ENCODE data around the gene AUTS2. TPM values are rescaled to one million over a fixed set of nuclear protein-coding genes. Genes with fewer than 3 reads are reported as not detected.

Gene AUTS2
- total RNA-seq, 1 experiment from 2014 or later, result not detected

DNA sequence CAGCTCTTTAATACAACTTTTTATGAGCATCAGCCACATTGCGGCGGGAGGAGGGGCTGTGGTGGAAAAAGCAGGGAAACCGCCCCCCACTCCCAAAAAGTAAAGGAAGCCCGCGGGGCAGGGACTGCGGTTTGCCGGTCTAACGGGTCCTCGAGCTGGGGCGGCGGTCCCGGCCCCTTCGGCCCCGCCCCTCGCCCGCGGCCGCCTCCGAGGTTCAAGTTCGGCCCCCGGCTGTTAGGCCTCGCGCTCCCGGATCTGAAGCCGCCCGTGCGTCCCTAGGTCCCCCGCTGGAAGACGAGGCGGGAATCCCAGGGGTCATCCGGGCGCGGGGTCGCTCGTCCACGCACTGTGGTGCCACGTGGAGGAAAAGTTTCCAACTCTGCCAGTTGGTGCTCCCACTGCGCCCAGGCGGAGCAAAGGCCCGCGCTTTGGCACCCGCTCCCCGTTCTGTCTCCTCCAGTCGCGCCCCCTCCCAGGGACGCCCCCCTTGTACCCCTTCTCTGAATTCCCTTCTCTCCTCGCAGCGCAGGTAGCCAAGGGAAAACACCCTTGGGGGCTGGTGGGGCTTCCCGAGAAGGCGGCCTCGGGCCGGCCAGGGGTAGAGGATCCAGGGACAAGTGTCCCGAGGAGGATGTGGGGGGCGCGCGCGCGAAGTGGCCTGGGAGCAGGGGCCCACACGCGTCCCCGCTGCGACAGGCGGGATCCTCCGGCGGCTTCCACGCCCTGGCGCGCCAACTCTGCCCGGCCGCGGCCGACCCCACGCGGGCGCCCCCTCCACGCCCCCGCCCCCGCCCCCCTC lies 798 bp upstream of the AUTS2 start:
- Mint-ChIP-seq H3K36me3 (ENCODE audit: insufficient read depth, unreplicated experiment) (no peaks in the 10 kb centered on the region), H3K27me3 (ENCODE audit: unreplicated experiment) (no peaks in the 10 kb centered on the region), H3K4me3 (ENCODE audit: low read depth, unreplicated experiment) (no peak overlapping the region), H3K9me3 (ENCODE audit: low read depth, unreplicated experiment) (no peaks in the 10 kb centered on the region), H3K4me1 (ENCODE audit: low read depth, unreplicated experiment) (no peaks in the 10 kb centered on the region), H3K27ac (ENCODE audit: unreplicated experiment) (no peak overlapping the region)
- intact Hi-C loops (cut with micrococcal nuclease; ENCODE audit: unreplicated experiment), result no loop called here
- TF ChIP-seq, protein P1, sequence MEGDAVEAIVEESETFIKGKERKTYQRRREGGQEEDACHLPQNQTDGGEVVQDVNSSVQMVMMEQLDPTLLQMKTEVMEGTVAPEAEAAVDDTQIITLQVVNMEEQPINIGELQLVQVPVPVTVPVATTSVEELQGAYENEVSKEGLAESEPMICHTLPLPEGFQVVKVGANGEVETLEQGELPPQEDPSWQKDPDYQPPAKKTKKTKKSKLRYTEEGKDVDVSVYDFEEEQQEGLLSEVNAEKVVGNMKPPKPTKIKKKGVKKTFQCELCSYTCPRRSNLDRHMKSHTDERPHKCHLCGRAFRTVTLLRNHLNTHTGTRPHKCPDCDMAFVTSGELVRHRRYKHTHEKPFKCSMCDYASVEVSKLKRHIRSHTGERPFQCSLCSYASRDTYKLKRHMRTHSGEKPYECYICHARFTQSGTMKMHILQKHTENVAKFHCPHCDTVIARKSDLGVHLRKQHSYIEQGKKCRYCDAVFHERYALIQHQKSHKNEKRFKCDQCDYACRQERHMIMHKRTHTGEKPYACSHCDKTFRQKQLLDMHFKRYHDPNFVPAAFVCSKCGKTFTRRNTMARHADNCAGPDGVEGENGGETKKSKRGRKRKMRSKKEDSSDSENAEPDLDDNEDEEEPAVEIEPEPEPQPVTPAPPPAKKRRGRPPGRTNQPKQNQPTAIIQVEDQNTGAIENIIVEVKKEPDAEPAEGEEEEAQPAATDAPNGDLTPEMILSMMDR (IDR thresholded peaks at IDR 0.05; ENCODE audit: unreplicated experiment), result no peak
- DNase-seq, result no peak
- BruUV-seq (replicated peaks), result no TSS peak
- CTCF ChIA-PET, result no interaction called here

DNA sequence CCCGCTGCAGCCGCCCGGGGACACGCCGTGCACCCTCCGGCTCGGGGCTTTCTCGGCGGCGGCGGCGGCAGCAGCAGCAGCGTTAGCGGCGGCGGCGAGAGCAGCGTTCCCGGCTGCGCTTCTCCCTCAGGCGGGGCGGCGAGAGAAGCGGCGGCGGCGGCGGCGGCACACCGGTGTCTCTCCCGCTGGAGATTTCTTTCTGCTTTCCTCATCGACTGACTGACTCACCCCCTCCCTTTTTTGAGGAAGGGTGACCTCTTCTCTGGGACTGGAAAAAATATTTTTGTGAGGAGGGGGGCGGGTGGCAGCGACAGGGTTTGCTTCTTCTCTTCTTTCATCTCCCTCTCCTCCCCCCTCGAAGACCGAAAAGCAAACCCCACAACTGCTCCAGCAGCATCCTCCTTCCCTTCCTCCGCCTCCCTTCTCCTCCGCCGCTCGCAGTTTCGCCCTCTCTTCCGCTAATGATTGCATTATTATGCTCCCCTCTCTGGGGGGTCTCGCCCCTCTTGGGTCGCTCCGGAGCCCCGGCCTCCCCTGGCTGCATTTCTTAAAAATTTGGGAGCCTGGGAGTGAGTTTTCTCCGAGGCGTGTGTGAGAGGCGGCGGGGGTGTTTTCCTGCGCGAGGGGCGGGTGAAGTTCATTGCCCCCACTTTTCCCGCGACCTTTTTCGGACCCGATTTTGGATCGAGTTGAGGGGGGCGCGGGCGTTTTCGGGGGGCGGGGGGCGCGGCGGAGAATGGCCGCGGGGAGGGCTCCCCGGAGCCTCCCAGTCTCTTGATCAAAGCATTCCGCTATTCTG lies 411 bp downstream of the AUTS2 start:
- Mint-ChIP-seq H3K27ac (ENCODE audit: unreplicated experiment) (no peak overlapping the region), H3K4me3 (ENCODE audit: low read depth, unreplicated experiment) (no peak overlapping the region), H3K9me3 (ENCODE audit: low read depth, unreplicated experiment) (no peaks in the 10 kb centered on the region), H3K27me3 (ENCODE audit: unreplicated experiment) (no peaks in the 10 kb centered on the region), H3K36me3 (ENCODE audit: insufficient read depth, unreplicated experiment) (no peaks in the 10 kb centered on the region), H3K4me1 (ENCODE audit: low read depth, unreplicated experiment) (no peaks in the 10 kb centered on the region)
- TF ChIP-seq, protein P1 (IDR thresholded peaks at IDR 0.05; ENCODE audit: unreplicated experiment), result no peak
- peak; percentile 0 for DNase-seq
- intact Hi-C loops (cut with micrococcal nuclease; ENCODE audit: unreplicated experiment), result no loop called here
- CTCF ChIA-PET, result no interaction called here
- BruUV-seq (replicated peaks), result no TSS peak

DNA sequence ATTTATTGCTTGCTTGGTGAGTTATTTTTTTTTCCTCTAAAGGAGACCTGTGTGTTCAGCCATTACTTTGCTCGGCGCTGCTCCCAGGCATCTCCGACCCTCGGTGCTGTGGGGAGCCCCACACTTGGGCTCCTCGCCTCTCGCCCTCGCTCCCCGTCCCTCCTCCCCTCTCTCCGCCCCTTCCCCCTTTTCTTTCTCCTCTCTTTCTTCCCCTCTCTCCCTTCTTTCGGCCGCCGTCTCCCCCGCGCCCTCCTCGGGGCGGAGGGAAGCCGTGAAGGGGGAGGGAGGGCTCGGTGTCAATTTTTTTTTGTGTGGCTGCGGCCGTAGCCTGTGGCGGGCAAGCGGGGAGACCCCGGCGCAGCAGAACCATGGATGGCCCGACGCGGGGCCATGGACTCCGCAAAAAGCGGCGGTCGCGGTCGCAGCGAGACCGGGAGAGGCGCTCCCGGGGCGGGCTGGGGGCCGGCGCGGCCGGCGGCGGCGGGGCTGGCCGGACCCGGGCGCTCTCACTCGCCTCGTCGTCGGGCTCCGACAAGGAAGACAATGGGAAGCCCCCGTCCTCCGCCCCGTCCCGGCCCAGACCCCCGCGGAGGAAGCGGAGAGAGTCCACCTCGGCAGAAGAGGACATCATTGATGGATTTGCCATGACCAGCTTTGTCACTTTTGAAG lies 1.1 kb downstream of the AUTS2 start:
- no peaks in the 10 kb centered on the region for H3K27me3 Mint-ChIP-seq (ENCODE audit: unreplicated experiment)

More for the DNA sequence above, 1.1 kb downstream of the AUTS2 start:
- no peak for DNase-seq
- Mint-ChIP-seq H3K36me3 (ENCODE audit: insufficient read depth, unreplicated experiment) (no peaks in the 10 kb centered on the region), H3K9me3 (ENCODE audit: low read depth, unreplicated experiment) (no peaks in the 10 kb centered on the region), H3K4me1 (ENCODE audit: low read depth, unreplicated experiment) (no peaks in the 10 kb centered on the region), H3K27ac (ENCODE audit: unreplicated experiment) (no peak overlapping the region), H3K4me3 (ENCODE audit: low read depth, unreplicated experiment) (no peak overlapping the region)
- intact Hi-C loops (cut with micrococcal nuclease; ENCODE audit: unreplicated experiment), result no loop called here
- TF ChIP-seq, protein P1 (IDR thresholded peaks at IDR 0.05; ENCODE audit: unreplicated experiment), result no peak
- no TSS peak for BruUV-seq (replicated peaks)
- CTCF ChIA-PET, result no interaction called here
